Measurements from ENCODE around the gene CSRP1.

DNA sequence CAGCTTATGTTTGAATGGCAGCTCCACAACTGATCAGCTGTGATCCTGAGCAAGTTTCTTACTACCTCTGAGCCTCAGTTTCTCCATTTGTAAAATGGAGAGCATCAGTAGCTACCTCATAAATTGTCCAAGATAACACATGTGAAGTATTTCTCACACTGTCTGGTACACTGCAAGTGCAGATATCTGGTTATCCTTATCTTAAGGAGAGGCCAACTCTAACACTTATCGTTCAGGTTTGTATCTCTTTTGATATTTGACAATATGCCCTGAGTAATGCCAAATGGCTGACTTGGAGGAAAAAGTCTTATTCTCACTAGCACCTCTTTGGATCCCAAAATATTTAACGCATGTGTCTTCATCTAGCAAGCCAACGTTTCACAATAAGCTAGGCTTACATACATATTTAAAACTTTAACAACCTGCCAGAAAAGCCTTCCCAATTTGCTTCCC is 2.7 kb downstream of the CSRP1 start:
- TF ChIP-seq, protein P1, sequence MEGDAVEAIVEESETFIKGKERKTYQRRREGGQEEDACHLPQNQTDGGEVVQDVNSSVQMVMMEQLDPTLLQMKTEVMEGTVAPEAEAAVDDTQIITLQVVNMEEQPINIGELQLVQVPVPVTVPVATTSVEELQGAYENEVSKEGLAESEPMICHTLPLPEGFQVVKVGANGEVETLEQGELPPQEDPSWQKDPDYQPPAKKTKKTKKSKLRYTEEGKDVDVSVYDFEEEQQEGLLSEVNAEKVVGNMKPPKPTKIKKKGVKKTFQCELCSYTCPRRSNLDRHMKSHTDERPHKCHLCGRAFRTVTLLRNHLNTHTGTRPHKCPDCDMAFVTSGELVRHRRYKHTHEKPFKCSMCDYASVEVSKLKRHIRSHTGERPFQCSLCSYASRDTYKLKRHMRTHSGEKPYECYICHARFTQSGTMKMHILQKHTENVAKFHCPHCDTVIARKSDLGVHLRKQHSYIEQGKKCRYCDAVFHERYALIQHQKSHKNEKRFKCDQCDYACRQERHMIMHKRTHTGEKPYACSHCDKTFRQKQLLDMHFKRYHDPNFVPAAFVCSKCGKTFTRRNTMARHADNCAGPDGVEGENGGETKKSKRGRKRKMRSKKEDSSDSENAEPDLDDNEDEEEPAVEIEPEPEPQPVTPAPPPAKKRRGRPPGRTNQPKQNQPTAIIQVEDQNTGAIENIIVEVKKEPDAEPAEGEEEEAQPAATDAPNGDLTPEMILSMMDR (IDR thresholded peaks at IDR 0.05), result no peak
- TF ChIP-seq EZH2 (IDR thresholded peaks at IDR 0.05; ENCODE audit: borderline replicate concordance, insufficient read depth, low read depth, low read length, poor library complexity, severe bottlenecking), result no peak
